HCT116 (cell line): ENCODE data around the gene SND1. TPM values are rescaled to one million over a fixed set of nuclear protein-coding genes. Genes with fewer than 3 reads are reported as not detected.

Experiments
- ATAC-seq: fragments of 200-7000 bp; cut with Tn5 transposase; 2 replicates; pipeline ENCODE4 v1.9.1; 2020; ENCODE audit warnings: mild to moderate bottlenecking, moderate library complexity
- BruUV-seq: library from RNA; stranded (reverse); fragments of 400-500 nt; replicated peaks from 2 replicates; lab custom pipeline; 2021; lab: Mats Ljungman, UMichigan
- CTCF ChIA-PET: fragments of 300-600 bp; sonication (Branson Sonifier 250); formaldehyde crosslinking; loops from one replicate; lab custom pipeline; 2021; ENCODE audit warnings: antibody characterized with exemption; lab: Charles Lee
- POLR2A ChIA-PET: fragments of 300-600, 350-600 bp; sonication (Branson Sonifier 250); formaldehyde crosslinking; loops from one replicate; lab custom pipeline; 2021; ENCODE audit warnings: antibody characterized with exemption; lab: Charles Lee
- RAD21 ChIA-PET, 2 experiments: fragments of 300-600 bp; sonication (Branson Sonifier 250); formaldehyde crosslinking; loops; one replicate each; lab custom pipeline; 2023; ENCODE audit warnings: low total read pairs in 2 of 2; ENCODE audit not compliant: uncharacterized antibody in 2 of 2, unreplicated experiment in 2 of 2, low non-redundant PET in 1 of 2; lab: Charles Lee
- DNase-seq: peaks from one replicate; pipeline ENCODE4 v3.0.0-alpha.2; 2010; ENCODE audit warnings: low read depth, low spot score
- H2AFZ ChIP-seq: fragments of 200-600 bp; shearing (Covaris generic), sonication (generic); 2 replicates; pipeline ENCODE4 v1.6.1; 2017; ENCODE audit warnings: low read depth, mixed run types, mixed read lengths, antibody characterized with exemption, low read length; ENCODE audit not compliant: poor library complexity, severe bottlenecking
- H3K27ac ChIP-seq: 2 replicates; pipeline ENCODE4 v1.5.1; 2012; ENCODE audit warnings: low read depth, low read length
- H3K27me3 ChIP-seq: fragments of 200-600 bp; sonication (generic); 2 replicates; pipeline ENCODE4 v1.6.1; 2016; ENCODE audit warnings: mixed run types, low read length, mixed read lengths; ENCODE audit not compliant: insufficient read depth
- H3K36me3 ChIP-seq, 2 experiments: fragments of 200-500 bp in 1 of 2; fragments of 200-600 bp in 1 of 2; sonication (Bioruptor generic) in 1 of 2; sonication (generic) in 1 of 2; 2 replicates each; pipeline versions ENCODE4 v1.5.1 to v1.6.1; 2014 to 2016; ENCODE audit warnings: low read length in 2 of 2, inconsistent platforms in 1 of 2, mixed read lengths in 1 of 2, mixed run types in 1 of 2; ENCODE audit not compliant: insufficient read depth in 2 of 2, control insufficient read depth in 1 of 2
- H3K4me1 ChIP-seq, 2 experiments: fragments of 200-600 bp in 1 of 2; sonication (generic) in 1 of 2; 2 replicates each; pipeline versions ENCODE4 v1.5.1 to v1.6.1; 2012 to 2017; ENCODE audit warnings: low read length in 2 of 2, inconsistent platforms in 1 of 2, mild to moderate bottlenecking in 1 of 2, mixed read lengths in 1 of 2, mixed run types in 1 of 2, moderate library complexity in 1 of 2; ENCODE audit not compliant: insufficient read depth in 2 of 2, control insufficient read depth in 1 of 2
- H3K4me2 ChIP-seq: fragments of 200-600 bp; sonication (generic); 2 replicates; pipeline ENCODE4 v1.6.1; 2017; ENCODE audit warnings: mixed run types, low read length, mixed read lengths
- H3K4me3 ChIP-seq, 2 experiments: fragments of 200-600 bp in 1 of 2; sonication (generic) in 1 of 2; replicated peaks in 1 of 2; 2 replicates each; pipeline ENCODE4 v1.5.1; 2011 to 2016; ENCODE audit warnings: low read length in 2 of 2, control low read depth in 1 of 2, low read depth in 1 of 2, mild to moderate bottlenecking in 1 of 2, mixed read lengths in 1 of 2, mixed run types in 1 of 2
- H3K79me2 ChIP-seq: fragments of 200-600 bp; sonication (generic); 2 replicates; pipeline ENCODE4 v1.6.1; 2017; ENCODE audit warnings: mild to moderate bottlenecking, mixed run types, low read length, moderate library complexity, mixed read lengths; ENCODE audit not compliant: insufficient read depth
- H3K9ac ChIP-seq: fragments of 200-600 bp; sonication (generic); 2 replicates; pipeline ENCODE4 v1.6.1; 2016; ENCODE audit warnings: low read length, mixed read lengths
- H3K9me2 ChIP-seq: fragments of 200-600 bp; sonication (generic), shearing (Covaris generic); 2 replicates; pipeline ENCODE4 v1.6.1; 2017; ENCODE audit warnings: mixed run types, mild to moderate bottlenecking, moderate library complexity; ENCODE audit not compliant: insufficient read depth
- H3K9me3 ChIP-seq, 2 experiments: fragments of 200-500 bp in 1 of 2; fragments of 200-600 bp in 1 of 2; sonication (Bioruptor generic) in 1 of 2; sonication (generic) in 1 of 2; 2 replicates each; pipeline ENCODE4 v1.6.1; 2014 to 2017; ENCODE audit warnings: low read length in 2 of 2, mixed read lengths in 2 of 2, inconsistent platforms in 1 of 2, low read depth in 1 of 2, mild to moderate bottlenecking in 1 of 2, mixed run types in 1 of 2, moderate library complexity in 1 of 2; ENCODE audit not compliant: control insufficient read depth in 1 of 2, insufficient read depth in 1 of 2
- H4K20me1 ChIP-seq: fragments of 200-600 bp; sonication (generic), shearing (Covaris generic); 2 replicates; pipeline ENCODE4 v1.6.1; 2017; ENCODE audit warnings: mixed run types, mild to moderate bottlenecking, moderate library complexity; ENCODE audit not compliant: insufficient read depth
- ATF3 ChIP-seq: IDR thresholded peaks from 2 replicates; pipeline ENCODE4 v1.6.1; 2012
- CBX3 ChIP-seq: IDR thresholded peaks from 2 replicates; pipeline ENCODE4 v1.6.1; 2012; ENCODE audit warnings: low read depth
- EGR1 ChIP-seq: IDR thresholded peaks from 2 replicates; pipeline ENCODE4 v1.6.1; 2012; ENCODE audit warnings: low read depth
- ELF1 ChIP-seq: IDR thresholded peaks from 2 replicates; pipeline ENCODE4 v1.6.1; 2012; ENCODE audit warnings: low read depth, borderline replicate concordance
- EZH2 ChIP-seq: fragments of 200-600 bp; sonication (generic); IDR thresholded peaks from 2 replicates; pipeline ENCODE4 v1.6.1; 2017; ENCODE audit warnings: antibody characterized with exemption, mixed run types
- EZH2phosphoT487 ChIP-seq: fragments of 200-600 bp; IDR thresholded peaks from 2 replicates; pipeline ENCODE4 v1.6.1; 2018; ENCODE audit warnings: antibody characterized with exemption, borderline replicate concordance
- POLR2A ChIP-seq: IDR thresholded peaks from 2 replicates; pipeline ENCODE4 v1.7.0; 2011; ENCODE audit warnings: borderline replicate concordance; ENCODE audit not compliant: insufficient read depth, insufficient read length; ENCODE audit errors: extremely low read depth
- RAD21 ChIP-seq: IDR thresholded peaks from 2 replicates; pipeline ENCODE4 v1.6.1; 2012; ENCODE audit warnings: low read depth, mild to moderate bottlenecking
- REST ChIP-seq: IDR thresholded peaks from 2 replicates; pipeline ENCODE4 v1.6.1; 2012; ENCODE audit warnings: low read depth
- SIN3A ChIP-seq: IDR thresholded peaks from 2 replicates; pipeline ENCODE4 v1.6.1; 2012; ENCODE audit warnings: low read depth
- TCF7L2 ChIP-seq: IDR thresholded peaks from 2 replicates; pipeline ENCODE4 v1.7.0; 2011; ENCODE audit warnings: borderline replicate concordance, inconsistent platforms; ENCODE audit not compliant: insufficient read depth, insufficient read length; ENCODE audit errors: extremely low read depth
- ZNF274 ChIP-seq: fragments of 200-500 bp; sonication (Bioruptor generic); IDR thresholded peaks from 2 replicates; pipeline ENCODE4 v1.6.1; 2014; ENCODE audit warnings: mild to moderate bottlenecking, low read depth, low read length, inconsistent platforms
- intact Hi-C: fragments of 100-400 bp; cut with micrococcal nuclease; formaldehyde crosslinking; loops from 2 replicates; pipeline ENCODE4 v1.10.0; 2022
- total RNA-seq: library from RNA; stranded (reverse); gene quantifications from one replicate; pipeline ENCODE4 v1.2.1, GENCODE V29; 2021; ENCODE audit not compliant: unreplicated experiment

SND1 gene
- total RNA-seq, 1 experiment from 2014 or later = 169 TPM

- Histone ChIP-seq H3K9me3 (peaks cover 0 to 10% of the 10 kb centered on the region in 2 experiments; a peak in 1 of 4 replicates), H4K20me1 (peaks cover 36% of the 10 kb centered on the region; the same call in 1 of the 2 replicates), H3K4me1 (no peaks in the 10 kb centered on the region), H3K79me2 (peaks cover 99% of the 10 kb centered on the region), H3K27ac (no peak overlapping the region), H3K9me2 (no peaks in the 10 kb centered on the region), H2AFZ (no peak overlapping the region), H3K4me3 (no peak overlapping the region), H3K27me3 (no peaks in the 10 kb centered on the region), H3K36me3 (peaks cover 8 to 36% of the 10 kb centered on the region in 2 experiments; a peak in 3 of 4 replicates), H3K4me2 (no peak overlapping the region), H3K9ac (no peak overlapping the region)
- no peak for TF ChIP-seq EZH2phosphoT487
- TF ChIP-seq CBX3 = no peak
- TF ChIP-seq EGR1 = no peak
- no peak for TF ChIP-seq ELF1
- TF ChIP-seq EZH2 = no peak
- ChIA-PET RAD21 (no interaction called here), POLR2A (no interaction called here), CTCF (no interaction called here)
- DNase-seq = no peak
- ATAC-seq = no peak
- intact Hi-C loops = no loop called here
- BruUV-seq = no TSS peak
Measured at GRCh38 chr7:127682140-127682539, 30.1 kb downstream of the SND1 start.

GRCh38 chr7:127683776-127684681 lies 32.0 kb downstream of the SND1 start:
- Histone ChIP-seq H3K9me3 (peaks cover 0 to 7% of the 10 kb centered on the region in 2 experiments; a peak in 1 of 4 replicates), H3K9me2 (no peaks in the 10 kb centered on the region), H3K27me3 (no peaks in the 10 kb centered on the region), H3K9ac (no peak overlapping the region), H3K4me1 (no peaks in the 10 kb centered on the region), H3K4me2 (no peak overlapping the region), H4K20me1 (peaks cover 28% of the 10 kb centered on the region), H3K4me3 (no peak overlapping the region), H3K36me3 (peaks cover 13 to 25% of the 10 kb centered on the region in 2 experiments; a peak in 3 of 4 replicates), H3K79me2 (peaks cover 98% of the 10 kb centered on the region), H2AFZ (no peak overlapping the region), H3K27ac (no peak overlapping the region)
- TF ChIP-seq RAD21 = no peak
- no peak for TF ChIP-seq REST
- no peak for TF ChIP-seq EZH2
- TF ChIP-seq SIN3A = no peak
- no peak for TF ChIP-seq ZNF274
- TF ChIP-seq ELF1 = no peak
- no peak for TF ChIP-seq POLR2A
- TF ChIP-seq ATF3 = no peak
- TF ChIP-seq CBX3 = no peak
- no peak for TF ChIP-seq EGR1
- no peak for TF ChIP-seq TCF7L2
- BruUV-seq = no TSS peak
- RAD21 ChIA-PET = no interaction called here
- intact Hi-C loops = no loop called here
- CTCF ChIA-PET = no interaction called here
- POLR2A ChIA-PET = no interaction called here
- ATAC-seq = no peak
- DNase-seq = no peak
